Heart left ventricle (tissue), 13 donors: ENCODE data around the gene PLOD1.

Experiments
- CTCF ChIP-seq, 12 donors: fragments of 200-600 bp; sonication (generic) in 4 of 12; IDR thresholded peaks; one replicate each; pipeline versions ENCODE4 v1.5.0 to v1.8.0; 2018 to 2022; ENCODE audit warnings: antibody characterized with exemption in 12 of 12, mild to moderate bottlenecking in 5 of 12
- POLR2A ChIP-seq, 2 donors: fragments of 450-650 bp; IDR thresholded peaks; one replicate each; pipeline ENCODE4 v1.6.1; 2017; ENCODE audit warnings: antibody characterized with exemption in 2 of 2, mild to moderate bottlenecking in 2 of 2, moderate library complexity in 2 of 2
- donor health status: ischemic (EF 13 %, LVEDD 7.1; RV severe dilation, severe dysfunction).
- donor health status: DM: no; HTN: yes; CAD: no.
- donor health status: DM: no; HTN: no; CAD: no.
- donor health status: ischemic (EF 25% LVEDD 6.9; RV normal size, moderate dysfunction).
- donor health status: ischemic (EF 25% LVEDD 5.7; RV mildly dilated, moderate dysfunction).
- donor health status: ischemic (EF 35%, LVEDD 5.7; RV mildly dilated, moderate dysfunction).
- donor health status: nonischemic (EF 11% LVEDD 7.7; RV severe dilation, severe dysfunction).
- donor health status: DM: yes; HTN: yes; CAD: no.
- donor health status: PGD.
- donor health status: ischemic (EF 29% LVEDD 5.4; RV normal size, mild dysfunction).
- donor health status: nonischemic (EF 23%, LVEDD 6.1; RV moderate dilation, normal function).

GRCh38 chr1:11980676-11980972 lies 46.1 kb downstream of the PLOD1 start:
- TF ChIP-seq CTCF (IDR thresholded peaks at IDR 0.05) = no peak
- no peak for TF ChIP-seq POLR2A (IDR thresholded peaks at IDR 0.05)
